Retinal pigment epithelial cell (primary cell): Measurements from ENCODE around the gene PRPH.

Experiments
- DNase-seq: peaks from one replicate; pipeline ENCODE4 v3.0.0-alpha.2; 2010; ENCODE audit warnings: low read depth
- H3K4me3 ChIP-seq: 2 replicates; pipeline ENCODE4 v1.5.1; 2011; ENCODE audit warnings: mild to moderate bottlenecking, low read length, control low read depth, moderate library complexity
- CTCF ChIP-seq: conservative IDR thresholded peaks from 2 replicates; pipeline ENCODE4 v1.5.1; 2011; ENCODE audit warnings: low read depth, low read length, control low read depth, inconsistent platforms

The PRPH gene

DNA sequence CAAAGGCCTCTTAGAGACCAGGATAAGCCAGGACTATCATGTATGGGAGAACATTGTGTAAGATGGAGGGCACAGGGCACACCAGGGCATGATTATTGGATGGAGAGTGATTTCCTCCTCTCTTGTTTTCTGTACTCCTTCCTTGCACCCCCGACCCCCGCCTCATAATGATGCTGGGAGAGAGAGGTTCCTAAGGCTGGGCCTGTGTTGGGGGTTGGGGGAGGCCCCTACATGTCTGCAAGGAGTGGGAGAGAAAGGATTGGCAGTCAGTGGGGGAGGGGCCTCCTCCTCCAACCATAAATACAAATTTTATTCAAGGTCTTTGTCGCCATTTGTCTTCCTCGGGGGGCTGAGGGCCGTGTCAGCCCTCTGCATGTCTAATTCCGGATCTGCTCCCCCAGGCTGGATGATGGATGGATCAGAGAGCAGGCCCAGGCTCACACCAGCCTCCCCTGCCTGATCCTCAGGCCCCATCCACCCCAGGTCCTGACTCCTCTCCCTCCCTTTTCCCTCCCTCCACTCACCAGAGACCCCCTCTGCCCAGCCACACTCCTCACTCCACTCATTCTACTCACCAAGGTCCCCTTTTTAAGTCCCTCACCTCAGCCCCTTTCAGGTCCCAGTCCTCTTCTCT, 44.0 kb downstream of the PRPH start:
- DNase-seq = no peak
- TF ChIP-seq CTCF = no peak
- no peak overlapping the region for H3K4me3 ChIP-seq

- no peak for DNase-seq
- TF ChIP-seq CTCF = no peak
- no peak overlapping the region for H3K4me3 ChIP-seq
Observed at GRCh38 chr12:49339464-49339861, 44.5 kb downstream of the PRPH start.

DNA sequence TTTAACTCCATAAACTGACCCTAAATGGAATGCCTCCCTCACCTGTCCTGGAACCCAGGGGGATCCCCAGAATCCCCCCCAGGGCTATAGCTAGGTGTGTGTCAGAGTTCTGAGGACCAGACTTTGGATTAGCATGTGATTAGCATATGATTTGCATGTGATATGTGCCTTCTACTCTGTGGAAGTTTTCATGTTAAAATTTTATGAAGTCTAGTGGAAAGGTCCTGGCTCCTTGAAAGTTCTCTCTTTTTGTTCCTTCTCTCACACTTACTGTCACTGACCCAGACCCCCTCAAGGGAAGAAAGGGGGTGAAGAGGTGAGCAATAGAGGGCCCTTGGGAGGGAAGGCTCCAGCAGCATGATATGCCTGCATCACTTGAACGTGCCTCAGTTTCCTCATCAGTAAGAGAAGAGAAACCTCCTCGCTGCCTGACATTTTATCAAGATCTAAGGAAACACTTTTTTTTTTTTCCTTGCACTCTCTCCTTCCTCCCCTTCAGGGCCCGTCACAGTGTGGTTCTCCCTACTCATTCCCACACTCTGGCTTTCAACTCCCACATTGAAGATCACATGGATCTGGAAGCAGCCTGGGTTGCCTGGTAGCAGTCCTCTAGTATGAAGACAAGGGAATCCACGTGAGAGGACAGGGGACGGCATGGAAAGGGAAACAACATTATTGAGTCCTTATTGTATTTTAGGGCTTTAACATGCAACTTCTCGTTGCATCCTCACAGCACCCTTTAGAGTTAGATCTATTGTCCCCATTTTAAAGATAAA, 45.3 kb downstream of the PRPH start:
- TF ChIP-seq CTCF = no peak
- no peak for DNase-seq
- H3K4me3 ChIP-seq = no peak overlapping the region

DNA sequence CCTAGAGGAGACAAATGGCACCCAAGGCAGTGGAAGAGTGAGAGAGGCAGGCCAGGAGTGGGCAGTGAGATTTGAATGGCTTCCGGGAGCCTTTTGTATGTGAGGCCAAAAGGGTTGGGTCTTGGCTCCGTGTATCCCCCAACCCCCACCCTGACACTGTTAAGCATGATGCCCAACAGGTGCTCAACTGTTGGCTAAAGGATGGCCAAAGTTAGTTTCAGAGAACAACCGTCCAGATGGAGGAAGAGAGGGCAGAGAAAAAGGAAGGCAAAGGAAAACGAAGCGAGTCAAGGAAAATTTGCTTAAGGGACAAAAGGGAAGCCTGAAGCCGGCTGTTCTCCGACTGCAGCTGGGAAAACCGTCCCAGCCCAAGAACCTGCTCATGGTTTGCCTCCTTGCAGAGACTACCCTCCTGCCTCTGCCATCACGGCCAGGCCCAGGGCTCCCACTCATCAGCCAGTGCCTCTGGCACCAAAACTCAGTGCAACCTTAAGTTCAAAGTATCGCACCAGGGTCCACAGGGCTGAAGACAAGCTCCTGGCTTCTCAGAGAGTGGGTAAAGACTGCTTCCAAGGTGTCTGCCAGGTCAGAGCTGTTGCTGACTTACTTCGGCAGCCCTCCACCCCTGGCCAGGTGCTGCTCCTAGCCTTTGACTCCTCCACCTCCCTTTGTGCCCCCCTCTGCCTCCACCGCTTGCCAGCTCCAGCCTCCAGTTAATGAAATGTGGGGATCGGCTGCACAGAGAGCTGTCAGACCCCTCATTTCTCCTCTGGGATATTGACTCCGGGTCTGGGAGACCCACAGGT, 46.2 kb downstream of the PRPH start:
- TF ChIP-seq CTCF = no peak
- no peak overlapping the region for H3K4me3 ChIP-seq
- DNase-seq = no peak

DNA sequence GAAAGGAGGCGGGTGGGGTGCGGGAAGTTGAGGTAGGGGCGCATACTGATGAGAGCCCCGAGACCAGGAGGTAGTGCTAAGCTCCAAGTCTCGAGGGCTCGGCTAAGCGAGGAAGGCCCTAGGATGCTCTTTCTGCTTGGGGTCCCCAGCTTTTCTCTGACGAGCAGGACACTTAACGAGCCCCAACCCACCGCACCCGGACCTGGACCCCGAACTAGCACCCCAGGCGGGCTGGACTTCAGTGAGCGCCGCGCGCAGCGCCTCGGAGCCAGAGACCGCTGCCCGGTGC, 46.8 kb downstream of the PRPH start:
- no peak for DNase-seq
- H3K4me3 ChIP-seq = no peak overlapping the region
- no peak for TF ChIP-seq CTCF

DNA sequence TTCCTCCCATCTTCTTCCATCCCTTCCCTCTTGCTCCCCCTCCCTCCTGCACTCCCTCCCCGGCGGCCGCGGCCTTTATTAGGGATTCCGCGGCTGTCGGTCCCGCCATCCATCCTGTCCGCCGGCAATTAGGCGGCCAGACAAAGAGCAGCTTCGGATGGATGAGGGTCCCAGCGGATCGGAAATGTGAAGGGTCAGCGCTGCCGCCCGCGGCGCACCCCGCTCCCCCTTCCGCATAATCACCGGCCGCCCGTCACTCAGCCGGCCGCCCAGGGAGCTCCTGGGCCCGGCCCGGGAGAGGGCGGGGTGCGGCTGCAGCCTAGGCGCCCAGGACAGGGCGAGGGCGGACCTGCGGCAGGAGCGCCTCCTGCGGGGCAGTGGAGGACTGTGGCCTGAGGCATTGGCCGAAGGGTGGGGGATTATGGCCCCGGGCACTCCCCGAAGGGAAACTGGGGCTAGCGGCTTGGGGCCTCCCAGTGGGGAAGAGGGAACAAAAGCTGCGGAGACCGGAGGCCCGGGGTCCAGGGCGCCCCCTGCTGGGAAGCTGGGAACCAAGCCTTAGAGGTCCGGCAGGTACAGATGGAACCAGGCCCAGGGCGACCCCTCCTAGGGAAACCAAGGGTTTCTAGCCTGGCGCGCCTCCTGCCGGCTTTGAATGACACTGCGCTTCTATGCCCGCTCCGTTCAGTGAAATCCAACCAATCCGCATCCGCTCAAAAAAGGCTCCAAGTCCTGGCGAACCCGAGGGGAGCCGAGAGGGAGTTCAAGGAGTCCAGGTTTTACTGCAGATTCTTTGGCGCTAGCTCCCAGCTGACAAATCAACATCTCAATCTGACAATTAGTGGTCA, 47.3 kb downstream of the PRPH start:
- peak; percentile 83 for TF ChIP-seq CTCF
- no peak for DNase-seq
- peak overlapping the region; percentile 6 for H3K4me3 ChIP-seq
